ENCODE data around the gene HAUS5.

Gene HAUS5

GRCh38 chr19:35655600-35655999 lies 43.1 kb downstream of the HAUS5 start:
- TF ChIP-seq, protein P1, sequence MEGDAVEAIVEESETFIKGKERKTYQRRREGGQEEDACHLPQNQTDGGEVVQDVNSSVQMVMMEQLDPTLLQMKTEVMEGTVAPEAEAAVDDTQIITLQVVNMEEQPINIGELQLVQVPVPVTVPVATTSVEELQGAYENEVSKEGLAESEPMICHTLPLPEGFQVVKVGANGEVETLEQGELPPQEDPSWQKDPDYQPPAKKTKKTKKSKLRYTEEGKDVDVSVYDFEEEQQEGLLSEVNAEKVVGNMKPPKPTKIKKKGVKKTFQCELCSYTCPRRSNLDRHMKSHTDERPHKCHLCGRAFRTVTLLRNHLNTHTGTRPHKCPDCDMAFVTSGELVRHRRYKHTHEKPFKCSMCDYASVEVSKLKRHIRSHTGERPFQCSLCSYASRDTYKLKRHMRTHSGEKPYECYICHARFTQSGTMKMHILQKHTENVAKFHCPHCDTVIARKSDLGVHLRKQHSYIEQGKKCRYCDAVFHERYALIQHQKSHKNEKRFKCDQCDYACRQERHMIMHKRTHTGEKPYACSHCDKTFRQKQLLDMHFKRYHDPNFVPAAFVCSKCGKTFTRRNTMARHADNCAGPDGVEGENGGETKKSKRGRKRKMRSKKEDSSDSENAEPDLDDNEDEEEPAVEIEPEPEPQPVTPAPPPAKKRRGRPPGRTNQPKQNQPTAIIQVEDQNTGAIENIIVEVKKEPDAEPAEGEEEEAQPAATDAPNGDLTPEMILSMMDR (conservative IDR thresholded peaks at IDR 0.05): no peak
- no peak overlapping the region for H3K27ac ChIP-seq

- H3K27ac ChIP-seq: no peak overlapping the region
- TF ChIP-seq, protein P1 (conservative IDR thresholded peaks at IDR 0.05): no peak
These were observed 44.2 kb downstream of the HAUS5 start for GRCh38 chr19:35656700-35657099.

DNA sequence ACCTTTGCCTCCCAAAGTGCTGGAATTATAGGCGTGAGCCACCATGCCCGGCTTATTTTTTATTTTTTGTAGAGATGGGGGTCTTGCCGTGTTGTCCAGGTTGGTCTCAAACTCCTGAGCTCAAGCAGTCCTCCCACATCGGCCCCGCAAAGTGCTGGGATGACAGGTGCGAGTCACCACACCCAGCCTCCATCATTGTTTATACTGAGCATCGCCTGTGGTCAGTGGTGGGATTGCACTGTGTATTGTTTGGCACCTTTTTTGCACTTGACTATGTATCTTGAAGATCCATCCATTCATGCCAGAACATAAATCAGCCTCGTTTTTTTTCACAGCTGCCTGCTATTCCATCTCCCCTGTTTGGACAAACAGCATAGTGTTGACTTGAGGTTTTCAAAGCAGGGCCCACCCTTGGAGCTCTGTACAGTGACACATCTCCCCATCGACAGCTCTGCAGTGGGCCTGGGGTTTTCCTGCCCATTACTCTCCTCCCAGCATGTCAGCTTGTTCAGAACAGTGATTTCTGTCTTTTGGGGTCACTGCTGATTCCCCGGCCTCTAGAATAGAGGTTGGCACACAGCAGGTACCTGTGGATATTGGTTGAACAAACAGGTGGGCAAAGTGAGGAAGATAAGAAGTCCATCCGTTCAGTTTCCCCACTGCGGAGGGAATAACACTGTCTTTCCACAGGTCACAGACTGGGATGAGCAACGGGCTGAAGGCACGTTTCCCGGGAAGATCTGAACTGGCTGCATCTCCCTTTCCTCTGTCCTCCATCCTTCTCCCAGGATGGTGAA lies 45.6 kb downstream of the HAUS5 start:
- H3K27ac ChIP-seq: no peak overlapping the region
- TF ChIP-seq, protein P1 (conservative IDR thresholded peaks at IDR 0.05): 0 out of 2 replicates have a peak, but pooled peaks have one; percentile 17

DNA sequence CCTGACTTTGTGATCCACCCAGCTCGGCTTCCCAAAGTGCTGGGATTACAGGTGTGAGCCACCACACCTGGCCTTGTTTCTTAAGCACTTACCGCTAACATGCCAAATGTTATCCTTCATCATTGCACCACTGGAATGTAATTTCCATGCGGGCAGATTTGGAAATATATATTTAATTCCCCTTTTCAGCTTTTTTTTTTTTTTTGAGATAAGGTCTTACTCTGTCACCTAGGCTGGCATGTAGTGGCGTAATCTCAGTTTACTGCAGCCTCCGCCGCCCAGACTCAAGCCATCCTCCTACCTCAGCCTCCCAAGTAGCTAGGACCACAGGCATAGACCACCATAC lies 49.4 kb downstream of the HAUS5 start:
- no peak overlapping the region for H3K27ac ChIP-seq
- TF ChIP-seq, protein P1 (conservative IDR thresholded peaks at IDR 0.05): no peak

GRCh38 chr19:35663981-35664380 lies 51.4 kb downstream of the HAUS5 start:
- TF ChIP-seq, protein P1 (conservative IDR thresholded peaks at IDR 0.05): no peak
- no peak overlapping the region for H3K27ac ChIP-seq

DNA sequence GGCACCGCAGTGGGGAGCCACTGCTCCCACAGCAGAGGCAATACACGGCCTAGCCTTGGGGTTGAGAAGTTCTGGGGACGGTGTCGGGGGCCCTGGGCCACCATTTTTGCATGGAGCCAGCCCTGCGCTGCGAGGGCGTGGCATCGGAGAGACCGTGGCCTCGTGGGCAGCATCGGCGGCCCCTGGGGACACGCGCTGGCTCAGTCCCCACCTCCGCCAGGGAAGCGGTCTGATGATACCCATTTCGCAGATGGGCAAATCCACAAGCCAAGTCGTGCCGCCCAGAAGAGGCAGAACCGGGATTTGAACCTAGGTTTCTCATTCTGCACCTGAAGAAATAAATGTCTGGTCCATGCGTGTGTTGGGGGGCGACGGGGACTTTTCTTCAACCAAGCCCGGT lies 52.6 kb downstream of the HAUS5 start:
- TF ChIP-seq, protein P1 (conservative IDR thresholded peaks at IDR 0.05): no peak
- no peak overlapping the region for H3K27ac ChIP-seq

DNA sequence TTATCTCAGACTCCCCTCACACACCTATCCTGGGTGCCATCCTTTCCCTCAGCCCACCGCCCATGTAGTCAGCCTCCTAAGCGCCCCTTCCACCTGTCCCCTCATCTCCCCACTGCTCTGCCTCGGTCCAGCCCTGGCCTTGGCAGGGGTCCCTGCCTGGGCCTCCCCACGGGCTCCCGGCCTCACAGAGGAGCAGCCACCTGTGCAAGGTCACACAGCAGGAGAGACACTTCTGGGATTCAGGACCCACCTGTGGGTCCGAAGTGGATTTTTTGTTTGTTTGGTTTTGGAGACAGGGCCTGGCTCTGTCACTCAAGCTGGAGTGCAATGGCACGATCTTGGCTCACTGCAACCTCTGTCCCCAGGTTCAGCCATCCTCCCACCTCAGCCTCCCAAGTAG lies 53.1 kb downstream of the HAUS5 start:
- TF ChIP-seq, protein P1 (conservative IDR thresholded peaks at IDR 0.05): no peak
- H3K27ac ChIP-seq: no peak overlapping the region
